Melanocyte of skin (primary cell): ENCODE results near the gene IFNA2. TPM values are rescaled to one million over a fixed set of nuclear protein-coding genes. Genes with fewer than 3 reads are reported as not detected.

ENCODE experiments used
- total RNA-seq, 2 donors: library from RNA; depleted of rRNA; stranded (reverse); fragments of >200 nt; gene quantifications; 2 replicates each; pipeline ENCODE4 v1.2.3, GENCODE V29; 2012

Gene IFNA2
- not detected for total RNA-seq

DNA sequence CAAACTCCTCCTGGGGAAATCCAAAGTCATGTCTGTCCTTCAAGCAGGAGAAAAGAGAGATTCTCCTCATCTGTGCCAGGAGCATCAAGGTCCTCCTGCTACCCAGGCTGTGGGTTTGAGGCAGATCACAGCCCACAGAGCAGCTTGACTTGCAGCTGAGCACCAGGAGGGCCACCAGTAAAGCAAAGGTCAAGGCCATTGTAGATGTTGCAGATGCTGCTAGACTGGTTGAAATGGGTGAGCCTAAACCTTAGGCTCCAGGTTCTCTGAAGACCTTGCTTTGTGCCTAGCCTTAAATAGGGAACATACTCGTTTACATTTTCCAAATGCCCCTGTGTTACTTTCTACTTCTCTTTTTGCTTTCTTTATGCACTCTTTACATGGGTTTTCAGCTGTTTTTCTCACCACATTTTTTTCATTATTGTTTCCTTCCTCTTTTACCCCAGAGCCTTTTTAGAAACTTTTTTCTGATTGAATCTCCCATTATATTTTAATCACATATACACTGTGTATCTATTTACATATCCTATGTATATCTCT, at the start of gene IFNA2:
IFNA2 (minus strand) TSS at position 268 of the 540 bp plus-strand sequence; CDS start at position 199, 69 bp downstream.

DNA sequence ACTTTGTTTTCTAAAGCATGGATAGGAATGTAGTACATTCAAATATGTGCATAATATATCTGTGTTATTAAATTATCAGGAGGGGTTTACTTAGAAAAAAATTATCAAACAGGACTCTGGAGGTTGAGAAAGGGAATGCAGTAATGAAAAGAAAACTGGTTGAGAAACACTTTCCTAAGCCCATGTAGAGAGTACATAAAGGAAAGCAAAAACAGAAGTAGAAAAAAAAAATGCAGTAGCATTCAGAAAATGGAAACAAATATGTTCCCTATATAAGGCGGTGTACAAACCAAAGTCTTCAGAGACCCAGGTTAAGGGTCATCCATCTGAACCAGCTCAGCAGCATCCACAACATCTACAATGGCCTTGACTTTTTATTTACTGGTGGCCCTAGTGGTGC, 23.6 kb upstream of the IFNA2 start, which contains the start of gene IFNA8:
IFNA8 (plus strand) TSS at position 301 of the 400 bp plus-strand sequence; CDS start at position 361, 60 bp downstream.

DNA sequence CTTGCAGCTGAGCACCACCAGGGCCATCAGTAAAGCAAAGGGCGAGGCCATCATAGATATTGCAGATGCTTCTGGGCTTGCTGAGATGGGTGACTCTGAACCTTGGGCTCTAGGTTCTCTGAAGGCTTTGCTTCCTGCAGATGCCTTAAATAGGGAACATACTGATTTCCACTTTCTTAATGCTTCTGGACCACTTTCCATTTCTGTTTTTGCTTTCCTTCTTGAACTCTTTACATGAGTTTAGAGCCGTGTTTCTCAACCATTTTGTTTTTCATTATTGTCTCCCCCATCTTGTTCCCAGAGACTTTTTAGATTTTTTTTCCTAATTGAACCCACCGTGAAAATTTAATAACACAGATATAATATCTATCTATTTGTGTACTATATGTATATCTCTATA, 17.2 kb downstream of the IFNA2 start, which contains the start of gene IFNA13:
IFNA13 (minus strand) TSS at position 101 of the 400 bp plus-strand sequence; CDS start at position 54, 47 bp downstream.

DNA sequence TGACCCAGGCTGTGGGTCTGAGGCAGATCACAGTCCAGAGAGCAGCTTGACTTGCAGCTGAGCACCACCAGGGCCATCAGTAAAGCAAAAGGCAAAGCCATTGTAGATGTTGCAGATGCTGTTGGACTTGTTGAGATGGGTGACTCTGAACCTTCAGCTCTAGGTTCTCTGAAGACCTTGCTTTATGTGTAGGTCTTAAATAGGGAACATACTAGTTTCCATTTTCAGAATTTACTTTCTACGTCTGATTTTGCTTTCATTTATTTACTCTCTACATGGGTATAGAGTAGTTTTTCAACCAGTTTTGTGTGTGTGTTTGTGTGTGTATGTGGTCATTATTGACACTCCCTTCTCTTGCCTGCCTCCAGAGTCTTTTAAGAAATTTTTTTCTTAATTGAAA, 34.4 kb downstream of the IFNA2 start, which contains the start of gene IFNA6:
IFNA6 (minus strand) TSS at position 101 of the 400 bp plus-strand sequence; CDS start at position 101, 0 bp downstream.

DNA sequence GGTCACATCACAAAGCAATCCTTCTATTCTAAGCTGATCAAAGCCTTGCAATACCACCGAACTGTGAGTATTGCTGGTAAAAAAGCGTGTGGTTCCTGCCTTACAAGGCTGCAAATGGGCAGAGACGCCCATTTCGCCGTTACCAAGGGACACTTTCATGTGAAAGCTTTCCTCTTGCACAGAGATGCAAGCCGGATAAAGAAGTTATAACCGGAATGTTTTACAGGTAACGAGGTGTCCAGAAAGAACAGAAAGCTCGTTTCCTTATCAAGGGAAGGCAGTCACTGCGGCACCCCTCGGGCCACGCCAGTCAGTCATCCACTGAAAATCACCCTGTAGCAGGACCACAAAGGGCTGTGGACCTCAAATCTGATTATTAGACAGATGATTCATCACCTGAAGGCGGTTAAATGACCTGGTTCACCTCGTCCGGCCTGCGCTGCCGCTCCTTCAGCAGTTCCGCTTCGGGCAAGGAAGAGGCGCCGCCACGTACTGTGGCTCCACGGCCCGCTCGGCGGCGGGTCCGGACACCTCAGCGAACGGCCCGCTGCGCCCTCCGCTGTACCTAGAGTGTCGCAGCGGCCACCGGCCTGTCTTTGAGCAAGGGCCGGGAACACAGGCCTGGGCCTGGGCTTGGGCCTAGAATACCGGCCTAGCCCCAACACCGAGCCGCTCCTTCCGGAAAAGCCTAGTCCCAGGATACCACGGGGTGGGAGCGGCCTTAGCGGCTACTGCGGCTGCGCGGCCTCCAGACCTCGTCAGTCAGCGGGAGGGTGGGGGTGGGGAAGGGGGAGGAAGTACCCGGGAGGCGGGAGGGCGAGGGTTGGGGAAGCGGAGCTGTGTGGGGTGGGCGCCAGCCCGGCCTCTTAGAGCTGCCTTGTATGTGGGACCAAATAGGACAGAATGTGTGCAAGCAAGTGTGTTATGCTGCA, 50.2 kb downstream of the IFNA2 start, which contains the start of gene KLHL9:
KLHL9 (minus strand) TSS at position 704 of the 932 bp plus-strand sequence; CDS start at position 159, 545 bp downstream.

Other genes starting within 250 kb of the IFNA2 start
- not detected for gene IFNW1, start 243.6 kb downstream of the IFNA2 start, total RNA-seq
- not detected for gene IFNA21, start 218.7 kb downstream of the IFNA2 start, total RNA-seq
- gene IFNA4, start 197.8 kb downstream of the IFNA2 start, total RNA-seq: not detected
- gene IFNA7, start 183.2 kb downstream of the IFNA2 start, total RNA-seq: not detected
- not detected for gene IFNA10, start 178.3 kb downstream of the IFNA2 start, total RNA-seq
- not detected for gene IFNA16, start 168.1 kb downstream of the IFNA2 start, total RNA-seq
- not detected for gene IFNA17, start 157.2 kb downstream of the IFNA2 start, total RNA-seq
- not detected for gene IFNA14, start 145.4 kb downstream of the IFNA2 start, total RNA-seq
- not detected for gene IFNA5, start 80.1 kb downstream of the IFNA2 start, total RNA-seq
- 10 to 100 TPM; 29.9 to 34.6 TPM for gene KLHL9, start 50.0 kb downstream of the IFNA2 start, total RNA-seq
- not detected for gene IFNA6, start 34.5 kb downstream of the IFNA2 start, total RNA-seq
- gene IFNA13, start 17.3 kb downstream of the IFNA2 start, total RNA-seq: not detected
- gene IFNA8, start 23.7 kb upstream of the IFNA2 start, total RNA-seq: not detected
- gene IFNA1, start 55.0 kb upstream of the IFNA2 start, total RNA-seq: not detected
- under 1 TPM in 1 of 2 donors, not detected in 1; under 0.01 TPM for gene IFNE, start 96.9 kb upstream of the IFNA2 start, total RNA-seq